ENCODE measurements around the gene RAB41.

Gene RAB41

GRCh38 chrX:70289168-70289792 is 7.3 kb downstream of the RAB41 start:
- CTCF ChIA-PET: no interaction called here
- DNase-seq (ENCODE audit: extremely low spot score): no peak
- POLR2A ChIA-PET: no interaction called here

DNA sequence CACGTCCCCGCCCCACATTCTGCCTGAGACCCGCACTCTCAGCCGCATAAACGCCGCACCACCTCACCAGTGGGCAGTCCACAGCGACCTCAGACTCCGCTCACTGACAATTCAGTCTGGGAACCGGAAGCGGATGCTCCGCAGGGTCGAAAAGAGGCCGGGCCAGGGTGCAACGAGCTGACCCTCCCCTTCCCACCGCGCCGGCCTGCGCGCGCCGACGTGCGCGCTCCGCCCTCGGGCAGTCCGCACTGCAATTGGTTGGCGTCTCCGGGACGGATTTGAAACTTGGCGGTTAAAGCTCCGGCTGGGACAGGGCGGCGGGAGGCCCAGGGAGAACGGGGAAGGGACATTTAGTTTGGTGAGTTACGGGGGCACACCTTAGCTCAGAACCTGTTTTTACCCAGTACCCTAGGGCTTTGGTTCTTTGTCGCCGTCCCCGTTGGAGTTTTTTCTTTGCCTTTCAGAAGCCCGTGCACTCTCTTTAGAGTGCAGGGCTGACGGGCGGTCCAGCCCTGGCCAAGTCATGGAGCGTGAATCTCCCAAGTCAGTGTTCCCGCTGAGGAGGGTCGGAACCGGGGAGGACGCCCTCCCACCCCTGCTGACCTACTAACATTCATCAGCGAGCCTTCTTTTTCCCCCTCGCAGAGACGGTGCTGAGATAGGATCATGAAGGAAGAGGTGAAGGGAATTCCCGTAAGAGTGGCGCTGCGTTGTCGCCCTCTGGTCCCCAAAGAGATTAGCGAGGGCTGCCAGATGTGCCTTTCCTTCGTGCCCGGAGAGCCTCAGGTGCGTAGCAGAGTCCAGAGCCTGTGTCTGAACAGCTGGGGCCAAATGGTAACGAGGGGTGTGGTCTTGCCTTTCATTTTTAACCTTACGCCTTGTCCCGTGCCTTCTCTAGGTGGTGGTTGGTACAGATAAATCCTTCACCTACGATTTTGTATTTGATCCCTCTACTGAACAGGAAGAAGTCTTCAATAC is 8.1 kb downstream of the RAB41 start, which contains the start of the genes KIF4A and PDZD11:
TSS of gene KIF4A (plus strand) at position 312 of the 978 bp plus-strand sequence. CDS start at position 667, 355 bp downstream.
TSS of gene PDZD11 (minus strand) at position 135 of the 978 bp plus-strand sequence. CDS start 586 bp downstream, outside the sequence.
- POLR2A ChIA-PET: no interaction called here
- CTCF ChIA-PET: interaction anchor here (1.4 kb wide), 1 partner anchor 11 kb away, joined by 3 read pairs; no protein-coding TSS in a partner anchor
- TF ChIP-seq CTCF (IDR thresholded peaks at IDR 0.05; ENCODE audit: control extremely low read depth, extremely low read depth, low read depth, missing control alignments): no peak
- peak; percentile 92 for DNase-seq (ENCODE audit: extremely low spot score)

More at GRCh38 chrX:70289168-70289792, 7.3 kb downstream of the RAB41 start:
- TF ChIP-seq CTCF (IDR thresholded peaks at IDR 0.05; ENCODE audit: control extremely low read depth, extremely low read depth, low read depth, missing control alignments): no peak

DNA sequence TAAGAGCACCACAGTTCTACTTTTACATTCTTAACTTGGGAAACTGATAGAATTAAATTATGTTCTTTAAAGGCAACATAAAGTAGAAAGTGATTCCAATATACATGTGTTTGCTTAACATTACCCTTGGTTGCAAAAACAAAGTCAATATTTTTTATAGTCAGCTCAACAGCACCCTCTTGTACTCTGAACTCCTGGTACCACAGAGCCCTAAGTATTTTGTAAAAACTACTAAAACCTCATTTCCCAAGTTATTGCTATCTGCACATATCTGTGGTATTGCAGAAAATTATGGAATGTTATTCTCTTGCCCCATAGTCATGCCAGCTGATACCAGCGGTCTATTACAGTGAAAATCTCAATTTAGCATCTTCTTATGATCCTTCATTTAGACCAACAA is 10.8 kb downstream of the RAB41 start:
- DNase-seq (ENCODE audit: extremely low spot score): no peak
- ChIA-PET CTCF (interaction anchor here (1.9 kb wide), 1 partner anchor 8 kb away, joined by 7 read pairs; no protein-coding TSS in a partner anchor), POLR2A (no interaction called here)
- no peak for TF ChIP-seq CTCF (IDR thresholded peaks at IDR 0.05; ENCODE audit: control extremely low read depth, extremely low read depth, low read depth, missing control alignments)

- POLR2A ChIA-PET: no interaction called here
- no peak for DNase-seq (ENCODE audit: extremely low spot score)
- CTCF ChIA-PET: interaction anchor here (1.9 kb wide), 1 partner anchor 9 kb away, joined by 7 read pairs; no protein-coding TSS in a partner anchor
- TF ChIP-seq CTCF (IDR thresholded peaks at IDR 0.05; ENCODE audit: control extremely low read depth, extremely low read depth, low read depth, missing control alignments): no peak
These were observed 11.6 kb downstream of the RAB41 start for GRCh38 chrX:70293621-70294020.

DNA sequence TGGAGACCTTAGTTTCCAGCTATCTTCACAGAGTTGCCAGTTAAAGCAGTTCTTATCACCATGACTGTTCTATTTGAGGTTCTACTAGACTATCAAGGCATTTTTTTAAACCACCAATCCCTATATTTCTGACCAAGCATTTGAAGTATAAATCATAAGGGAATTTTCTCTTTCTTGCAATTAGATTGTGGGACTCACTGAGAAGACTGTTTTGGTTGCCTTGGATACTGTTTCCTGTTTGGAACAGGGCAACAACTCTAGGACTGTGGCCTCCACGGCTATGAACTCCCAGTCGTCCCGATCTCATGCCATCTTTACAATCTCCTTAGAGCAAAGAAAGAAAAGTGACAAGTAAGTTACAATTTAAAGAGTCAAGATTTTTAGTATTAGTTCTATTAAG is 19.7 kb downstream of the RAB41 start:
- DNase-seq (ENCODE audit: extremely low spot score): no peak
- ChIA-PET CTCF (no interaction called here), POLR2A (no interaction called here)
- TF ChIP-seq CTCF (IDR thresholded peaks at IDR 0.05; ENCODE audit: control extremely low read depth, extremely low read depth, low read depth, missing control alignments): no peak

DNA sequence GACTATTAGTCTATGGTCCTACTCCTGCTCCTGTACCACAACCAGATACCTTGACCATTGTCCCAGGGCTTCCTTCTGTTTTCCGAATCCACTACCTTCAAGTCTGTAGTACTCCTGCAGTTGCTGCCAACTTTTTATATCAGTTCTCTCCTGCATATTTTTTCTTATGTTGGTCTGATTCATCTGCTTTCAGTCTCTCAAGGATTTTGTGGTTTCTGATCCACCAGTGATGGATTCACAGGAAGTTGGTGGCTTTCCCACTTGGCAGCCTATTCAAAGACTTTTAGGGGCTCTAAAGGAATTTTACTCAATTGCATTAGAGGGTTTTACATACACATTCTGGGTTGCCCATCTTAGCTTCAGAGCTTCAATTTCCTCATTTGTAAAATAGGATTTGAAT is 31.5 kb downstream of the RAB41 start:
- TF ChIP-seq CTCF (IDR thresholded peaks at IDR 0.05; ENCODE audit: control extremely low read depth, extremely low read depth, low read depth, missing control alignments): no peak
- DNase-seq (ENCODE audit: extremely low spot score): no peak
- ChIA-PET POLR2A (no interaction called here), CTCF (no interaction called here)
